Ovary (tissue), 3 donors: ENCODE results near the gene SSU72.

ENCODE experiments used
- POLR2A ChIP-seq: fragments of 450-650 bp; IDR thresholded peaks from one replicate; pipeline ENCODE4 v1.6.1; 2017; ENCODE audit warnings: antibody characterized with exemption, mild to moderate bottlenecking, moderate library complexity
- TF ChIP-seq, protein P1 (sequence below), 3 donors: fragments of 450-650 bp in 2 of 3; fragments of 200-600 bp in 1 of 3; IDR thresholded peaks; one replicate each; pipeline versions ENCODE4 v1.5.1 to v1.8.0; 2016 to 2022; ENCODE audit warnings: antibody characterized with exemption in 3 of 3, mild to moderate bottlenecking in 1 of 3
- donor health status: DM: no; HTN: no; CAD: no.

DNA sequence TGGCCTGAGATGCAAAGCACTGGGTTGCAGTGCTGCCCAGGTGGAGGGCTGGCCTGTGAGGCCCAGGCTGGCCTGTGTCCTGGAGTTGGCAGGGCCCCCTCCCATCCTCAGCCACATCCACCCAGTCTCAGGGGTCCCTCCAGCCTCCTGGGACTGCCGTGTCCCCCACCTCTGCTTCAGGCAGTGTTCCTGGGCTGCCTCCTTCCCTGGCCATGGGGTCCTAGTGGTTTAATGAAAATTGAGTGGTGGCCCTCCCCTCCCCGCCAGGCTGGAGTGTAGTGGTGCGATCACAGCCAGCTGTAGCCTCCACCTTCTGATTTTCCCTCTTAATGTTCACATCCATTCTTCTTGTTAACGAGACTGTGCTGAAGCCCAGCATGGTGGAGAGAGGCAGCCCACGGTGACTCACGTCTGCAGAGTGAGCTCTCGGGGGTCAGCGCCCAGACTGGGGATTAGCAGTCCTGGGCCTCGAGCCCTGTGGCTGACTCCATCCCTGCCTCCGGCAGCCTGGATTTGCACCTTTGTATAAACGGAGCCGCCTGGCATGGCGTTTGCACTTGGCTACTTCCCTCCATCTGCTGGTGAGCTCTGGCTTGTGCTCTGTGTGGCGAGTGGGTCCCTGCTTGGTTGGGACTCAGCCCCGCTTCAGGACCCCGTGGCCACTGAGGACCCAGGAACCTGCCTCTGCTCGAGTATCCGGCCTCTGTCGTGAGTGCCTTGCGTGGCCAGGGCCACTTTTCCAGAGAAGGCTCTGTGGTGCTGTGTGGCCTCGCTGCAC, 47.5 kb upstream of the SSU72 start:
- TF ChIP-seq POLR2A: no peak
- TF ChIP-seq, protein P1, sequence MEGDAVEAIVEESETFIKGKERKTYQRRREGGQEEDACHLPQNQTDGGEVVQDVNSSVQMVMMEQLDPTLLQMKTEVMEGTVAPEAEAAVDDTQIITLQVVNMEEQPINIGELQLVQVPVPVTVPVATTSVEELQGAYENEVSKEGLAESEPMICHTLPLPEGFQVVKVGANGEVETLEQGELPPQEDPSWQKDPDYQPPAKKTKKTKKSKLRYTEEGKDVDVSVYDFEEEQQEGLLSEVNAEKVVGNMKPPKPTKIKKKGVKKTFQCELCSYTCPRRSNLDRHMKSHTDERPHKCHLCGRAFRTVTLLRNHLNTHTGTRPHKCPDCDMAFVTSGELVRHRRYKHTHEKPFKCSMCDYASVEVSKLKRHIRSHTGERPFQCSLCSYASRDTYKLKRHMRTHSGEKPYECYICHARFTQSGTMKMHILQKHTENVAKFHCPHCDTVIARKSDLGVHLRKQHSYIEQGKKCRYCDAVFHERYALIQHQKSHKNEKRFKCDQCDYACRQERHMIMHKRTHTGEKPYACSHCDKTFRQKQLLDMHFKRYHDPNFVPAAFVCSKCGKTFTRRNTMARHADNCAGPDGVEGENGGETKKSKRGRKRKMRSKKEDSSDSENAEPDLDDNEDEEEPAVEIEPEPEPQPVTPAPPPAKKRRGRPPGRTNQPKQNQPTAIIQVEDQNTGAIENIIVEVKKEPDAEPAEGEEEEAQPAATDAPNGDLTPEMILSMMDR (IDR thresholded peaks at IDR 0.05): no peak
